Measurements from ENCODE around the gene ARHGAP23. TPM values are rescaled to one million over a fixed set of nuclear protein-coding genes. Genes with fewer than 3 reads are reported as not detected.

ARHGAP23 gene
- total RNA-seq, 1 experiment from 2014 or later: 97.9 TPM

- peak overlapping the region in 1 of 2 experiments; percentile 59; a peak in 3 of 5 replicates for H3K4me3 Mint-ChIP-seq
- TF ChIP-seq CTCF (conservative IDR thresholded peaks at IDR 0.05): no peak
- Histone ChIP-seq H4K5ac (ENCODE audit: insufficient read length, low read depth, low read length) (no peak overlapping the region), H4K20me1 (ENCODE audit: control insufficient read depth, insufficient read depth, insufficient read length) (peaks cover 2% of the 10 kb centered on the region), H3K79me1 (ENCODE audit: insufficient read depth, low read depth, low read length, poor library complexity, severe bottlenecking) (no peaks in the 10 kb centered on the region), H3K79me2 (ENCODE audit: insufficient read depth, low read length) (no peaks in the 10 kb centered on the region), H3K56ac (ENCODE audit: insufficient read length, low read depth, low read length) (no peak overlapping the region), H3K27me3 (ENCODE audit: insufficient read depth, low read length) (peaks cover 3% of the 10 kb centered on the region; the same call in 1 of the 2 replicates), H2AK5ac (ENCODE audit: insufficient read length, low read length) (no peak overlapping the region), H3T11ph (ENCODE audit: low read length) (no peak overlapping the region), H3K4ac (ENCODE audit: low read depth, low read length) (no peak overlapping the region), H3K23me2 (ENCODE audit: insufficient read length, low read depth, low read length, poor library complexity, severe bottlenecking) (peaks cover 16% of the 10 kb centered on the region), H4K91ac (ENCODE audit: insufficient read length, low read depth, low read length) (no peak overlapping the region), H3K27ac (ENCODE audit: insufficient read length, low read depth, low read length) (no peak overlapping the region), H3K9me3 (ENCODE audit: control insufficient read depth, low read depth, low read length) (no peaks in the 10 kb centered on the region), H3K14ac (ENCODE audit: insufficient read depth, low read length) (no peak overlapping the region; the same call in 1 of the 2 replicates), H2BK5ac (ENCODE audit: insufficient read length, low read length) (no peak overlapping the region), H2BK120ac (ENCODE audit: low read depth, low read length, poor library complexity, severe bottlenecking) (no peak overlapping the region), H2BK12ac (ENCODE audit: insufficient read length, low read depth, low read length) (no peak overlapping the region), H3K4me1 (ENCODE audit: insufficient read depth, low read length) (peaks cover 23% of the 10 kb centered on the region; the same call in 1 of the 2 replicates), H3K4me2 (ENCODE audit: insufficient read depth, insufficient read length, low read length) (peak overlapping the region; percentile 20), H3K23ac (ENCODE audit: insufficient read length, low read depth, low read length) (no peak overlapping the region), H3K9ac (ENCODE audit: extremely low read depth, insufficient read length, low read length) (no peak overlapping the region), H2AFZ (ENCODE audit: low read length) (no peak overlapping the region), H2BK20ac (ENCODE audit: low read depth, low read length, poor library complexity, severe bottlenecking) (no peak overlapping the region), H2BK15ac (ENCODE audit: low read depth, low read length) (no peak overlapping the region), H4K8ac (replicated peaks; ENCODE audit: insufficient read length, low read depth, low read length) (no peak overlapping the region), H3K18ac (ENCODE audit: insufficient read length, low read depth, low read length) (no peak overlapping the region)
- H3K27ac Mint-ChIP-seq: no peak overlapping the region
- H3K36me3 Mint-ChIP-seq (ENCODE audit: insufficient read depth in 1 of 3, low read depth in 3 of 3): no peaks in the 10 kb centered on the region; a peak in 1 of 7 replicates
- no peaks in the 10 kb centered on the region for H3K9me3 Mint-ChIP-seq
- peak; percentile 41 for DNase-seq
- peaks cover 39% of the 10 kb centered on the region for H3K27me3 Mint-ChIP-seq (ENCODE audit: low read depth)
- no CpG with 5 or more reads among the region's 14 CpGs for WGBS (ENCODE audit: extremely low coverage, insufficient read length, low lambda C conversion rate)
- peaks cover 65 to 81% of the 10 kb centered on the region in 2 experiments for H3K4me1 Mint-ChIP-seq
These were observed 7.0 kb upstream of the ARHGAP23 start for GRCh38 chr17:38421171-38421841.
